Adrenal gland (tissue), 12 donors: ENCODE data around the gene CORO2B. TPM values are rescaled to one million over a fixed set of nuclear protein-coding genes. Genes with fewer than 3 reads are reported as not detected.

Source experiments
- DNase-seq, 7 donors: peaks; one replicate each; pipeline ENCODE4 v3.0.0-alpha.2; 2019 to 2020
- H3K27ac ChIP-seq, 5 donors: fragments of 200-600 bp; sonication (generic) in 4 of 5; 1 replicate in 3 of 5; 2 replicates in 2 of 5; pipeline versions ENCODE4 v1.5.1 to v1.8.0; 2016 to 2020; ENCODE audit warnings: mild to moderate bottlenecking in 1 of 5
- H3K27me3 ChIP-seq: fragments of 200-600 bp; 2 replicates; pipeline ENCODE4 v1.8.0; 2021
- H3K36me3 ChIP-seq, 2 donors: fragments of 200-600 bp; replicated peaks in 1 of 2; 1 replicate in 1 of 2; 2 replicates in 1 of 2; pipeline versions ENCODE4 v1.5.1 to v1.8.0; 2018 to 2022
- H3K4me1 ChIP-seq, 2 donors: fragments of 200-600 bp; replicated peaks in 1 of 2; 1 replicate in 1 of 2; 2 replicates in 1 of 2; pipeline versions ENCODE4 v1.5.1 to v1.8.0; 2018 to 2021
- H3K4me3 ChIP-seq, 4 donors: fragments of 200-600 bp; sonication (generic) in 3 of 4; one replicate each; pipeline ENCODE4 v1.5.1; 2016 to 2018
- H3K9me3 ChIP-seq, 3 donors: fragments of 200-600 bp; sonication (generic) in 1 of 3; replicated peaks in 1 of 3; 1 replicate in 2 of 3; 2 replicates in 1 of 3; pipeline versions ENCODE4 v1.5.1 to v1.8.0; 2016 to 2021
- CTCF ChIP-seq, 6 experiments: fragments of 450-650 bp in 4 of 6; fragments of 200-600 bp in 2 of 6; sonication (generic) in 1 of 6; IDR thresholded peaks; 1 replicate in 5 of 6; 2 replicates in 1 of 6; pipeline versions ENCODE4 v1.5.1 to v1.8.0; 2016 to 2021; ENCODE audit warnings: antibody characterized with exemption in 6 of 6, mild to moderate bottlenecking in 2 of 6, moderate library complexity in 1 of 6
- POLR2A ChIP-seq, 2 donors: fragments of 450-650 bp; IDR thresholded peaks; one replicate each; pipeline ENCODE4 v1.6.1; 2017; ENCODE audit warnings: antibody characterized with exemption in 2 of 2, mild to moderate bottlenecking in 2 of 2, moderate library complexity in 1 of 2
- WGBS, 4 donors: extraction: QIAGEN DNeasy Blood & Tissue Kit in 2 of 4; methylation state at CpG; one replicate each; pipeline versions ENCODE4 v1.1.5 to v1.1.7; 2013 to 2017; 5-methylcytosine and 5-hydroxymethylcytosine counted together
- intact Hi-C, 2 donors: fragments of 100-400 bp; cut with DNase I; formaldehyde crosslinking; loops; one replicate each; pipeline versions ENCODE4 v1.14.1 to v1.15.0; 2022 to 2023
- polyA plus RNA-seq, 3 donors: library from polyadenylated mRNA; stranded (reverse); fragments of 200-250 nt in 2 of 3; fragments of 350-450 nt in 1 of 3; fragmentation: Illumina TruSeq in 1 of 3; extraction: RNeasy Lipid Tissue Mini Kit (QIAGEN cat#74804) in 1 of 3; gene quantifications; one replicate each; pipeline ENCODE4 v1.2.3, GENCODE V29; 2013 to 2014
- total RNA-seq, 9 donors: library from RNA; depleted of rRNA in 4 of 9; stranded (reverse); fragments of >200 nt in 4 of 9; fragments of 120-200 nt in 1 of 9; fragmentation: NEBNext Ultra II Directional in 1 of 9; extraction: Animal tissue kit (Norgen Biotek cat#: 25700) in 1 of 9; gene quantifications; one replicate each; pipeline versions ENCODE4 v1.1.0 to v1.2.4, GENCODE V29; 2013 to 2023
- donor health status: healthy with polysubstance abuse.
- donor health status: Bipolar disorder and iron deficiency.
- donor health status: DM: yes; HTN: yes; CAD: no.
- donor health status: DM: no; HTN: no; CAD: no.
- donor health status: DM: no; HTN: no; CAD: no.
- donor health status: DM: yes; HTN: yes; CAD: no.

CORO2B gene
- total and polyA plus RNA-seq, 12 donors = 2.8 to 8.4 (median 4.3) TPM

- no peaks in the 10 kb centered on the region for H3K4me1 ChIP-seq
- H3K27me3 ChIP-seq = no peaks in the 10 kb centered on the region
- H3K4me3 ChIP-seq = no peak overlapping the region
- 88 to 94% (median 91%) methylated on average over 1 of the region's 1 CpG for WGBS, 4 donors
- intact Hi-C loops = no loop called here
- TF ChIP-seq POLR2A (IDR thresholded peaks at IDR 0.05) (no peak), CTCF (IDR thresholded peaks at IDR 0.05) (no peak)
- H3K27ac ChIP-seq = no peak overlapping the region
- no peak for DNase-seq
- H3K9me3 ChIP-seq = no peaks in the 10 kb centered on the region
- H3K36me3 ChIP-seq = no peaks in the 10 kb centered on the region
These were observed 7.8 kb upstream of the CORO2B start for GRCh38 chr15:68570974-68571373.

- Histone ChIP-seq H3K4me3 (no peak overlapping the region), H3K27ac (no peak overlapping the region), H3K27me3 (peaks cover 4% of the 10 kb centered on the region), H3K9me3 (no peaks in the 10 kb centered on the region), H3K36me3 (no peaks in the 10 kb centered on the region), H3K4me1 (no peaks in the 10 kb centered on the region)
- WGBS, 4 donors = 72 to 83% (median 78%) methylated on average over 4 of the region's 4 CpGs
- DNase-seq = no peak
- no peak for TF ChIP-seq POLR2A (IDR thresholded peaks at IDR 0.05)
- no peak for TF ChIP-seq CTCF (IDR thresholded peaks at IDR 0.05)
- intact Hi-C loops = no loop called here
These were observed 7.2 kb upstream of the CORO2B start for GRCh38 chr15:68571582-68571981.

- no peak overlapping the region for H3K27ac ChIP-seq
- no peaks in the 10 kb centered on the region for H3K4me1 ChIP-seq
- H3K36me3 ChIP-seq = no peaks in the 10 kb centered on the region
- no peak for DNase-seq
- no peaks in the 10 kb centered on the region for H3K9me3 ChIP-seq
- WGBS, 4 donors = 80 to 93% (median 84%) methylated on average over 4 of the region's 4 CpGs
- intact Hi-C loops = no loop called here
- peaks cover 4% of the 10 kb centered on the region for H3K27me3 ChIP-seq
- no peak for TF ChIP-seq POLR2A (IDR thresholded peaks at IDR 0.05)
- no peak overlapping the region for H3K4me3 ChIP-seq
These were observed 6.5 kb upstream of the CORO2B start for GRCh38 chr15:68572309-68572708.

GRCh38 chr15:68572921-68573320 is 5.9 kb upstream of the CORO2B start:
- H3K27ac ChIP-seq = no peak overlapping the region
- intact Hi-C loops = no loop called here
- no peak for DNase-seq
- peaks cover 7% of the 10 kb centered on the region for H3K27me3 ChIP-seq
- WGBS, 4 donors = 63 to 74% (median 71%) methylated on average over 5 to 6 of the region's 6 CpGs
- no peaks in the 10 kb centered on the region for H3K9me3 ChIP-seq
- TF ChIP-seq CTCF (IDR thresholded peaks at IDR 0.05) (no peak), POLR2A (IDR thresholded peaks at IDR 0.05) (no peak)
- H3K36me3 ChIP-seq = no peaks in the 10 kb centered on the region
- H3K4me3 ChIP-seq = no peak overlapping the region
- H3K4me1 ChIP-seq = peaks cover 0 to 3% of the 10 kb centered on the region in 2 donors

GRCh38 chr15:68574046-68574445 is 4.7 kb upstream of the CORO2B start:
- H3K9me3 ChIP-seq = no peaks in the 10 kb centered on the region
- H3K27me3 ChIP-seq = peaks cover 15% of the 10 kb centered on the region
- no peak overlapping the region for H3K4me3 ChIP-seq
- WGBS, 4 donors = 71 to 83% (median 76%) methylated on average over 4 of the region's 4 CpGs
- H3K4me1 ChIP-seq = peaks cover 0 to 10% of the 10 kb centered on the region in 2 donors
- no peak for TF ChIP-seq CTCF (IDR thresholded peaks at IDR 0.05)
- no peak for TF ChIP-seq POLR2A (IDR thresholded peaks at IDR 0.05)
- H3K27ac ChIP-seq = no peak overlapping the region
- no peaks in the 10 kb centered on the region for H3K36me3 ChIP-seq
- no peak for DNase-seq
- intact Hi-C loops = no loop called here
